ENCODE measurements around the gene TNK2.

GRCh38 chr3:195909644-195910498 is 1.5 kb upstream of the TNK2 start:
- no peak for TF ChIP-seq GATA3 (IDR thresholded peaks at IDR 0.05; ENCODE audit: low read depth, low read length)
- TF ChIP-seq GATA2 (IDR thresholded peaks at IDR 0.05; ENCODE audit: low read depth, low read length), result no peak
